DOHH2 (cell line): ENCODE data around the gene MAB21L1.

Experiments used
- CTCF ChIP-seq: fragments of 200-600 bp; sonication (generic); IDR thresholded peaks from one replicate; pipeline ENCODE4 v1.5.1; 2014; ENCODE audit warnings: antibody characterized with exemption, mild to moderate bottlenecking, low read depth, low read length; ENCODE audit not compliant: poor library complexity, severe bottlenecking
- EZH2phosphoT487 ChIP-seq: fragments of 200-600 bp; sonication (generic); IDR thresholded peaks from 2 replicates; pipeline ENCODE4 v1.6.1; 2017; ENCODE audit warnings: borderline replicate concordance, mild to moderate bottlenecking, antibody characterized with exemption, low read length, moderate library complexity, mixed read lengths

DNA sequence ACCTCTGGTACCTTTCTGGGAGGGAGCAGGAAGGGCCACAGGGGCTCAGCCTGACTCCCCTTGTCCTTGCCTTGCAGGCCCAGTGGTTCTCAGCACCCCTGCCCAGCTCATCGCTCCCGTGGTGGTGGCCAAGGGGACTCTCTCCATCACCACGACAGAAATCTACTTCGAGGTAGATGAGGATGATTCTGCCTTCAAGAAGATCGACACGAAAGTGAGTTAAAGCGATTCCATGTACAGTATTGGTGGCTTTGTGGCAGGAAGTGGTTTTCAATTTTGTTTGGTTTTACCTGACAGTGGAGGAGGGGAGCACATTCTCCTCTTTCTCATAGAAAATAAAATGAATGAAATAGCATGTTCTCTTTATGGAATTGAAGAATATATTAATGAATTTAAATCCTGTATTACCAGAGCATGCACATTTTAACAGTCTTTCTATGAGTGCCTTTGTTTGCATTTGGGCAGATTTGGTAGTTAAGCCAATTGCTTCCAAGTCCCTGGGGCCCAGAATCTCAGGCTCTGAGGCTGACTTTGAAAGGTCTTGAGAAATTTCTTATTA lies 4.1 kb downstream of the MAB21L1 start:
- no peak for TF ChIP-seq CTCF
- TF ChIP-seq EZH2phosphoT487 = no peak
